ENCODE results near the gene LCP1.
"Not testable (repeated sequence)": the region's sequence is repeated elsewhere in the genome, so short reads cannot be mapped to it uniquely, and the experiment has no call there.

The LCP1 gene

GRCh38 chr13:46164661-46165060 is 17.3 kb downstream of the LCP1 start:
- H3K4me3 ChIP-seq (ENCODE audit: low read depth, low read length) = no peak overlapping the region
- no peak for TF ChIP-seq CTCF (IDR thresholded peaks at IDR 0.05; ENCODE audit: low read depth, low read length)
- in situ Hi-C loops (cut with HindIII; ENCODE audit: low sequenced_read_pairs) = no loop called here
- no peak for DNase-seq (ENCODE audit: low read depth, low spot score)

- DNase-seq (ENCODE audit: low read depth, low spot score); in situ Hi-C loops (cut with HindIII; ENCODE audit: low sequenced_read_pairs); H3K4me3 ChIP-seq (ENCODE audit: low read depth, low read length): not testable (repeated sequence)
Observed at GRCh38 chr13:46162741-46163140, 19.2 kb downstream of the LCP1 start.

- H3K4me3 ChIP-seq (ENCODE audit: low read depth, low read length) = no peak overlapping the region
- peak; percentile 74 for TF ChIP-seq CTCF (IDR thresholded peaks at IDR 0.05; ENCODE audit: low read depth, low read length)
- peak; percentile 58 for DNase-seq (ENCODE audit: low read depth, low spot score)
- in situ Hi-C loops (cut with HindIII; ENCODE audit: low sequenced_read_pairs) = no loop called here
Observed at GRCh38 chr13:46160471-46161066, 21.4 kb downstream of the LCP1 start.

- H3K4me3 ChIP-seq (ENCODE audit: low read depth, low read length) = no peak overlapping the region
- TF ChIP-seq CTCF (IDR thresholded peaks at IDR 0.05; ENCODE audit: low read depth, low read length) = no peak
- in situ Hi-C loops (cut with HindIII; ENCODE audit: low sequenced_read_pairs) = no loop called here
- no peak for DNase-seq (ENCODE audit: low read depth, low spot score)
Observed at GRCh38 chr13:46160065-46160464, 21.9 kb downstream of the LCP1 start.

- no peak for TF ChIP-seq CTCF (IDR thresholded peaks at IDR 0.05; ENCODE audit: low read depth, low read length)
- no peak overlapping the region for H3K4me3 ChIP-seq (ENCODE audit: low read depth, low read length)
- DNase-seq (ENCODE audit: low read depth, low spot score) = no peak
- in situ Hi-C loops (cut with HindIII; ENCODE audit: low sequenced_read_pairs) = no loop called here
Observed at GRCh38 chr13:46158983-46159382, 23.0 kb downstream of the LCP1 start.

- DNase-seq (ENCODE audit: low read depth, low spot score) = no peak
- H3K4me3 ChIP-seq (ENCODE audit: low read depth, low read length) = no peak overlapping the region
- no peak for TF ChIP-seq CTCF (IDR thresholded peaks at IDR 0.05; ENCODE audit: low read depth, low read length)
- in situ Hi-C loops (cut with HindIII; ENCODE audit: low sequenced_read_pairs) = no loop called here
Observed at GRCh38 chr13:46158222-46158621, 23.8 kb downstream of the LCP1 start.

- no peak for DNase-seq (ENCODE audit: low read depth, low spot score)
- TF ChIP-seq CTCF (IDR thresholded peaks at IDR 0.05; ENCODE audit: low read depth, low read length) = no peak
- no peak overlapping the region for H3K4me3 ChIP-seq (ENCODE audit: low read depth, low read length)
- in situ Hi-C loops (cut with HindIII; ENCODE audit: low sequenced_read_pairs) = no loop called here
Observed at GRCh38 chr13:46154136-46154801, 27.7 kb downstream of the LCP1 start.
